K562 (cell line): ENCODE results near the gene AKIRIN1. TPM values are rescaled to one million over a fixed set of nuclear protein-coding genes. Genes with fewer than 3 reads are reported as not detected.

Experiments
- BDP1 ChIP-seq: IDR thresholded peaks from 3 replicates; pipeline ENCODE4 v1.6.1; 2011; ENCODE audit not compliant: insufficient read length, insufficient read depth
- CHD1 ChIP-seq: fragments of 200-600 bp; sonication (generic); IDR thresholded peaks from one replicate; pipeline ENCODE4 v1.6.1; 2012; ENCODE audit warnings: mild to moderate bottlenecking, moderate library complexity, low read length, inconsistent platforms
- GATAD2B ChIP-seq: fragments of 450-650 bp; IDR thresholded peaks from 2 replicates; pipeline ENCODE4 v1.6.1; 2017; ENCODE audit warnings: mild to moderate bottlenecking, borderline replicate concordance
- ID3 ChIP-seq, 2 experiments: fragments of 250-450 bp in 1 of 2; fragments of 450-650 bp in 1 of 2; sonication (Bioruptor Pico) in 1 of 2; IDR thresholded peaks; 2 replicates each; pipeline versions ENCODE4 v1.6.1 to v1.8.0; 2016 to 2021; ENCODE audit warnings: mild to moderate bottlenecking in 2 of 2, moderate library complexity in 2 of 2, missing compliant biosample characterization in 1 of 2, missing genetic modification characterization in 1 of 2
- KLF1 ChIP-seq: fragments of 450-650 bp; IDR thresholded peaks from 2 replicates; pipeline ENCODE4 v1.6.1; 2016; ENCODE audit warnings: missing genetic modification characterization, missing compliant biosample characterization
- MGA ChIP-seq: fragments of 450-650 bp; IDR thresholded peaks from 2 replicates; pipeline ENCODE4 v1.6.1; 2016; ENCODE audit warnings: mild to moderate bottlenecking, moderate library complexity
- MYC ChIP-seq, 2 experiments: fragments of 250-450 bp in 1 of 2; sonication (Bioruptor Pico) in 1 of 2; IDR thresholded peaks; 2 replicates each; pipeline versions ENCODE4 v1.5.1 to v1.6.1; 2012 to 2021; ENCODE audit warnings: low read depth in 2 of 2, borderline replicate concordance in 1 of 2, improper control_type of control experiment in 1 of 2, low read length in 1 of 2, mild to moderate bottlenecking in 1 of 2, moderate library complexity in 1 of 2
- ZC3H4 ChIP-seq: sonication (generic); formaldehyde crosslinking; IDR thresholded peaks from 2 replicates; pipeline ENCODE4 v1.9.0; 2021; ENCODE audit warnings: missing genetic modification reagents, borderline replicate concordance
- ZNF395 ChIP-seq: fragments of 200-800 bp; sonication (Bioruptor generic); IDR thresholded peaks from 2 replicates; pipeline ENCODE4 v1.6.1; 2017; ENCODE audit warnings: missing genetic modification characterization, missing compliant biosample characterization
- polyA plus RNA-seq, 8 experiments: library from polyadenylated mRNA; depleted of rRNA in 4 of 8; stranded (reverse) in 5 of 8; unstranded in 3 of 8; fragments of >200 nt; fragmentation: Nextera tagmentation in 2 of 8; fragmentation: Illumina TruSeq in 1 of 8; extraction: Ambion mirVana in 2 of 8; extraction: Trizol in 1 of 8; gene quantifications; 2 replicates each; pipeline versions ENCODE4 v1.2.1 to v1.2.3, GENCODE V29; 2011 to 2014; ENCODE audit warnings: inconsistent platforms in 1 of 8, missing spikeins in 1 of 8
- total RNA-seq, 7 experiments: library from RNA; depleted of rRNA in 6 of 7; stranded (reverse); fragments of >200 nt in 6 of 7; fragmentation: Illumina TruSeq in 2 of 7; extraction: Trizol in 2 of 7; gene quantifications; 2 replicates each; pipeline versions ENCODE4 v1.2.1 to v1.2.3, GENCODE V29; 2011 to 2021; ENCODE audit warnings: low replicate concordance in 1 of 7

The AKIRIN1 gene
- total and polyA plus RNA-seq, 9 of the 15 experiments (the other 6 are each of a cell fraction or from before 2014, with no cell fraction given) = 11.5 to 139 (median 83.4) TPM

GRCh38 chr1:38958967-38959366 lies 32.1 kb upstream of the AKIRIN1 start (continued):
- TF ChIP-seq MGA (no peak), KLF1 (tag) (no peak), GATAD2B (0 out of 2 replicates have a peak, but pooled peaks have one; percentile 21), MYC (IDR thresholded peaks at IDR 0.05; ENCODE audit: low read depth, low read length) (no peak), MYC (CRISPR knock-in tag; IDR thresholded peaks at IDR 0.05; ENCODE audit: borderline replicate concordance, low read depth) (no peak), ZC3H4 (CRISPR knock-in tag) (no peak), BDP1 (no peak), ID3 (CRISPR knock-in tag; IDR thresholded peaks at IDR 0.05) (no peak), ID3 (tag; IDR thresholded peaks at IDR 0.05) (no peak), CHD1 (no peak), ZNF395 (CRISPR knock-in tag) (no peak)
